Activated B cell treated with CpG ODN at 0.5 μM for 24 hours (primary cell): ENCODE results near the gene ZNF500. TPM values are rescaled to one million over a fixed set of nuclear protein-coding genes. Genes with fewer than 3 reads are reported as not detected.

Experiments used
- ATAC-seq: fragments of 200-7000 bp; cut with Tn5 transposase; one replicate; pipeline ENCODE4 v1.10.0; 2021; ENCODE audit warnings: low read depth, mild to moderate bottlenecking, moderate library complexity
- CTCF ChIA-PET: fragments of 350-600 bp; sonication (Branson Sonifier 250); formaldehyde crosslinking; loops from one replicate; lab custom pipeline; 2021; ENCODE audit warnings: antibody characterized with exemption; lab: Charles Lee
- POLR2A ChIA-PET: fragments of 350-600 bp; sonication (Branson Sonifier 250); formaldehyde crosslinking; loops from one replicate; lab custom pipeline; 2021; ENCODE audit warnings: antibody characterized with exemption; lab: Charles Lee
- DNase-seq: peaks from one replicate; pipeline ENCODE4 v3.0.0; 2022
- H3K27ac Mint-ChIP-seq: one replicate; pipeline ENCODE4 v1.8.0; 2020; ENCODE audit warnings: mixed read lengths
- H3K27me3 Mint-ChIP-seq: one replicate; pipeline ENCODE4 v1.8.0; 2021; ENCODE audit warnings: mixed read lengths
- H3K36me3 Mint-ChIP-seq: one replicate; pipeline ENCODE4 v1.8.0; 2021; ENCODE audit warnings: low read depth, mixed read lengths
- H3K4me1 Mint-ChIP-seq: one replicate; pipeline ENCODE4 v1.8.0; 2021; ENCODE audit warnings: mixed read lengths
- H3K4me3 Mint-ChIP-seq: one replicate; pipeline ENCODE4 v1.8.0; 2020; ENCODE audit warnings: mild to moderate bottlenecking, mixed read lengths
- H3K9me3 Mint-ChIP-seq: one replicate; pipeline ENCODE4 v1.8.0; 2020; ENCODE audit warnings: mixed read lengths
- intact Hi-C: fragments of 100-400 bp; cut with micrococcal nuclease; formaldehyde crosslinking; loops from one replicate; pipeline ENCODE4 v1.15.1; 2024
- total RNA-seq: library from RNA; stranded (reverse); gene quantifications from 2 replicates; pipeline ENCODE4 v1.2.3, GENCODE V29; 2022
- TF ChIP-seq, protein P1 (sequence below): fragments of 200-600 bp; IDR thresholded peaks from one replicate; pipeline ENCODE4 v1.8.0; 2022; ENCODE audit warnings: antibody characterized with exemption, mild to moderate bottlenecking

ZNF500 gene
- total RNA-seq, 1 donor from 2014 or later: 19.1 TPM

DNA sequence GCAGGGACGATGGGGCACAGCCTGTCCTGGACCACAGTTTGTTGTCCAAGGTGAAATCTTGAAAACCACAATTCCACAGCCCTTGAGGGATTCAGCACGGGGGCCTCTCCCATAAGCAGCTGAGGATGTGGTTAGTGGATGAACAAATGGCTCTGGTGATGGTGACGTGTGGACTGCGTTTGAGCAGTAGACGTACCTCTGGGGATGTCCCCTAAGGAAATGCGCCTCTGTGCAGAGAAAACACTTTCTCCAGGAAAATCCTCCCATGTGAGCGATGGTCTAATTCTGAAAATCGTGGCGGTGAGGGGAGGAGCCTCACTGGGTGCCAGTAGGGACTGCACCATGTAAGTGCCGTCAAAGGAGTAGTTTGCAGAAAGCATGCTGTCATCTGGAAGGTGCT, 23.9 kb upstream of the ZNF500 start:
- ATAC-seq: no peak
- Mint-ChIP-seq H3K4me1 (no peaks in the 10 kb centered on the region), H3K27ac (no peak overlapping the region), H3K27me3 (no peaks in the 10 kb centered on the region), H3K36me3 (no peaks in the 10 kb centered on the region), H3K9me3 (no peaks in the 10 kb centered on the region), H3K4me3 (no peak overlapping the region)
- POLR2A ChIA-PET: no interaction called here
- intact Hi-C loops: no loop called here
- no peak for DNase-seq
- CTCF ChIA-PET: no interaction called here
- TF ChIP-seq, protein P1, sequence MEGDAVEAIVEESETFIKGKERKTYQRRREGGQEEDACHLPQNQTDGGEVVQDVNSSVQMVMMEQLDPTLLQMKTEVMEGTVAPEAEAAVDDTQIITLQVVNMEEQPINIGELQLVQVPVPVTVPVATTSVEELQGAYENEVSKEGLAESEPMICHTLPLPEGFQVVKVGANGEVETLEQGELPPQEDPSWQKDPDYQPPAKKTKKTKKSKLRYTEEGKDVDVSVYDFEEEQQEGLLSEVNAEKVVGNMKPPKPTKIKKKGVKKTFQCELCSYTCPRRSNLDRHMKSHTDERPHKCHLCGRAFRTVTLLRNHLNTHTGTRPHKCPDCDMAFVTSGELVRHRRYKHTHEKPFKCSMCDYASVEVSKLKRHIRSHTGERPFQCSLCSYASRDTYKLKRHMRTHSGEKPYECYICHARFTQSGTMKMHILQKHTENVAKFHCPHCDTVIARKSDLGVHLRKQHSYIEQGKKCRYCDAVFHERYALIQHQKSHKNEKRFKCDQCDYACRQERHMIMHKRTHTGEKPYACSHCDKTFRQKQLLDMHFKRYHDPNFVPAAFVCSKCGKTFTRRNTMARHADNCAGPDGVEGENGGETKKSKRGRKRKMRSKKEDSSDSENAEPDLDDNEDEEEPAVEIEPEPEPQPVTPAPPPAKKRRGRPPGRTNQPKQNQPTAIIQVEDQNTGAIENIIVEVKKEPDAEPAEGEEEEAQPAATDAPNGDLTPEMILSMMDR: no peak

DNA sequence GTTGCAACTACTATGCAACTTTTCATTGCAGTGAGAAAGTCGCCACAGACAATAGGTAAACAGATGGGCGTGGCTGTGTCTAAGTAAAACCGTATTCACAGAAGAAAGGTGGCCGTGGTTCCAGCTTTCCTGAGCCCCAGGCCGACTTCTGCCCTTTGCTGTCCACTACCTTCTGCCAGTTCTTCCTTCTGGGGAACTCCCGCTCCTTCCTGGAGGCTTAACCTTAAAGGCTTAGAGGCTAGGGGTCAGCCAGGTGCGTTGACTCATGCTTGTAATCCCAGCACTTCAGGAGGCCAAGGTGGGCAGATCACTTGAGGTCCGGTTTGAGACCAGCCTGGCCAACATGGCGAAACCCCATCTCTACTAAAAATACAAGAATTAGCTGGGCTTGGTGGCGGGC, 23.3 kb upstream of the ZNF500 start:
- no peaks in the 10 kb centered on the region for H3K9me3 Mint-ChIP-seq
- no peaks in the 10 kb centered on the region for H3K36me3 Mint-ChIP-seq
- TF ChIP-seq, protein P1: no peak
- H3K27me3 Mint-ChIP-seq: no peaks in the 10 kb centered on the region
- DNase-seq (no peak), ATAC-seq (no peak)
- intact Hi-C loops: no loop called here
- CTCF ChIA-PET: no interaction called here
- H3K4me3 Mint-ChIP-seq: no peak overlapping the region
- no peaks in the 10 kb centered on the region for H3K4me1 Mint-ChIP-seq
- POLR2A ChIA-PET: interaction anchor here (0.7 kb wide), 1 partner anchor 15 kb away, joined by 4 read pairs; no protein-coding TSS in a partner anchor
- no peak overlapping the region for H3K27ac Mint-ChIP-seq

DNA sequence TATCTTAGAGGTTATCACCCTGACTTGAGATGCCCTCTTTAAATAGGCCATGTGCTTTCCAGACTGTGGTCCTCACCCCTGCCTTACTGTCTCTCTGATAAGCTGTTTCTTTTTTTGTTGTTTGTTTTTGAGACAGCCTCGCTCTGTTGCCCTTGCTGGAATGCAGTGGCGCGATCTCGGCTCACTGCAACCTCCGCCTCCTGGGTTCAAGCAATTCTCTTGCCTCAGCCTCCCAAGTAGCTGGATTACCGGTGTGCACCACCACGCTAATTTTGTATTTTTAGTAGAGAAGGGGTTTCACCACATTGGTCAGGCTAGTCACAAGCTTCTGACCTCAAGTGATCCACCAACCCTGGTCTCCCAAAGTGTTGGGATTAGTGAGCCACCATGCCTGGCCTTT, 21.9 kb upstream of the ZNF500 start:
- H3K27ac Mint-ChIP-seq: no peak overlapping the region
- POLR2A ChIA-PET: no interaction called here
- no peaks in the 10 kb centered on the region for H3K4me1 Mint-ChIP-seq
- no peak for ATAC-seq
- CTCF ChIA-PET: no interaction called here
- peaks cover 3% of the 10 kb centered on the region for H3K27me3 Mint-ChIP-seq
- TF ChIP-seq, protein P1: no peak
- intact Hi-C loops: no loop called here
- no peak overlapping the region for H3K4me3 Mint-ChIP-seq
- H3K36me3 Mint-ChIP-seq: no peaks in the 10 kb centered on the region
- H3K9me3 Mint-ChIP-seq: no peaks in the 10 kb centered on the region
- no peak for DNase-seq

DNA sequence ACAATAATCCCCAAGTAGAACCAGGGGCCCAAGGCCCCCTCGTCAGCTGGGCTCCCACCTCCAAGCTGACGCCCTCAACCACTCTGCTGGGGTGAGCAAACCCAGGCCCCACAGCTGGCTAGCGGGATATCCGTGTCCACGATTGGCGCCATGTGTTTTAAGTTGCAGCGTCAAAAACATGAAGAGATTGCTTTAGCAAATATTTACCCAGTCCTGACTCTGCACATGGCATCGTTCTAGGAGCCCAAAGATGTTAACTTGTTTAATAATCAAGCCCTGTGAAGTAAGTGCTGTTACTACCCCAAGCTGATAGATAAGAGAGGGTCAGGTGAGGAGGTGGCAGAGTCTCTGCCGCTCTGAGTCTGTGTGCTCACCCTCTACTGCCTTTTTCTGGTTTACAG, 21.5 kb upstream of the ZNF500 start:
- Mint-ChIP-seq H3K4me3 (no peak overlapping the region), H3K27me3 (peaks cover 3% of the 10 kb centered on the region), H3K4me1 (no peaks in the 10 kb centered on the region), H3K36me3 (no peaks in the 10 kb centered on the region), H3K9me3 (no peaks in the 10 kb centered on the region), H3K27ac (no peak overlapping the region)
- ChIA-PET CTCF (no interaction called here), POLR2A (interaction anchor here (0.6 kb wide), 1 partner anchor 1185 kb away, joined by 5 read pairs; no protein-coding TSS in a partner anchor)
- ATAC-seq (no peak), DNase-seq (no peak)
- intact Hi-C loops: no loop called here
- TF ChIP-seq, protein P1: no peak

DNA sequence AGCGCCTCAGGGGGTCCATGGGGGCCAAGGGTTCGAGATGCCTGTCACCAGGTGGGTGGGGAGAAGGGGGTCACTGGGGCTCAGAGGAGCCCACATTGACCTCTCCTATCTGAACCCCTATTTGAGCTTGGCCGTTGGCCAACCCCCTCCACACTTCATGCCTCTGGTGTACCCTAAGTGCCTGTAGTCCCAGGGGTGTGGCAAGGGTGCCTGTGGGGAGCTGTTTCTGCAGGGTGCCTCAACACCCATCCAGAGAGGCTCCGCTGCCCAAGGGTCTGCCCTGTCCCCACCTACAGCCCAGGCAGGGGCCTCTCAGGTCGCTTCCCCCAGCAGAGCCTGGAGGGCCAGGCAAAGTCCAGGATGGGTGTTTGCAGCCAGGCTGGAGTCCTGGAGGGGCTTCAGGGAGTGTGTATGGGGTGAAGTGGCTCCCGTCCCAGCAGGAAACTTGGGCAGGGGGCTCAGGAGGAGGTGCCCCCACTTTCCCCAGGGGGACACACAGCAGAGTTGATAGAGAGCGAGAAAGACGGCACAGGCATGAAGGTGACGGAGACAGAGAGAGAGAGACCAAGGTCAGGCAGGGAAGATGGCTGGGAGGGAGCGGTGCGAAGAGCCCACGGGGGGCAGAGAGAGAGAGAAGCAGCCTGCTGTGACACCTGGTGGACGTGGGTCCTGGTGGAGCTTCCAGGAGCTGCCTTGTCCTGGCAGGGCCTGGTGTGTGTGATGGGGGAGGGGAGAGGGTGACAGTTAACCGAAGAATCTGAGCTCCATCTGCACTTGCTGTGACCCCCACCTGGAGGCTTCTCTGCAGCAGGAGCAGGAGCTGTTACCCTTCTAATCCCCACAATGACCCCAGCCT, 20.9 kb upstream of the ZNF500 start, which contains the start of gene SEPTIN12:
Gene SEPTIN12, minus strand, starts transcription at position 719 of the 856 bp plus-strand sequence. Its CDS starts 700 bp downstream, at position 19.
- Mint-ChIP-seq H3K27me3 (peaks cover 3% of the 10 kb centered on the region), H3K4me3 (no peak within 1 kb of the TSS), H3K27ac (no peak within 1 kb of the TSS), H3K9me3 (no peaks in the 10 kb centered on the region), H3K4me1 (no peaks in the 10 kb centered on the region), H3K36me3 (no peaks in the 10 kb centered on the region)
- ATAC-seq (no peak), DNase-seq (no peak)
- intact Hi-C loops: no loop called here
- ChIA-PET CTCF (no interaction called here), POLR2A (interaction anchor here (0.6 kb wide), 1 partner anchor 1184 kb away, joined by 5 read pairs; no protein-coding TSS in a partner anchor)
- TF ChIP-seq, protein P1: no peak
